ENCODE results near the gene TMPRSS9. TPM values are rescaled to one million over a fixed set of nuclear protein-coding genes. Genes with fewer than 3 reads are reported as not detected.

The TMPRSS9 gene
- total RNA-seq, 1 experiment from 2014 or later: not detected

DNA sequence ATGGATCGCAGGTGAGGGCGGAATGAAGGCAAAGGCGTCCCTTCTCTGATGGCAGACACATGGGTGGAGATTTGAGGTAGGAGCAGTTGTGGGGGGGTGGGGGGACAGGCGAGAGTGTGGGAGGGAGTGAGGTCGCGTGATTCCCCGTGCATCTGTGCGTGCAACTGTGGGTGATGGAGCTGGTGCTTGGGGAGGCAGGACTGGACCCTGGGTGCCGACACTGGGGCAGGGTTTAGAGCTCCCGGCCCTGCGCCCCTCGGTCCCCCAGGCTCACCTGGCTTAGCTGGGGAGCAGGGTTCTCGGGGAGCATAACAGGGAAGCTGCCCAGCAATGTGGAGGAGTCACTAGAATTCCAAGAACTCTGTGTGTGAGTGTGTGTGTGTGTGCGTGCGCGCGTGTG lies 3.4 kb downstream of the TMPRSS9 start:
- Mint-ChIP-seq H3K4me1 (ENCODE audit: low read depth, unreplicated experiment) (peaks cover 7% of the 10 kb centered on the region), H3K27ac (ENCODE audit: unreplicated experiment) (no peak overlapping the region), H3K4me3 (ENCODE audit: low read depth, unreplicated experiment) (no peak overlapping the region), H3K27me3 (ENCODE audit: unreplicated experiment) (peaks cover 15% of the 10 kb centered on the region), H3K9me3 (ENCODE audit: low read depth, unreplicated experiment) (no peaks in the 10 kb centered on the region), H3K36me3 (ENCODE audit: insufficient read depth, unreplicated experiment) (no peaks in the 10 kb centered on the region)
- BruUV-seq (replicated peaks): no TSS peak
- CTCF ChIA-PET: interaction anchor here (0.6 kb wide), 1 partner anchor 45 kb away, joined by 3 read pairs; no protein-coding TSS in a partner anchor
- intact Hi-C loops (cut with micrococcal nuclease; ENCODE audit: unreplicated experiment): no loop called here
- TF ChIP-seq, protein P1, sequence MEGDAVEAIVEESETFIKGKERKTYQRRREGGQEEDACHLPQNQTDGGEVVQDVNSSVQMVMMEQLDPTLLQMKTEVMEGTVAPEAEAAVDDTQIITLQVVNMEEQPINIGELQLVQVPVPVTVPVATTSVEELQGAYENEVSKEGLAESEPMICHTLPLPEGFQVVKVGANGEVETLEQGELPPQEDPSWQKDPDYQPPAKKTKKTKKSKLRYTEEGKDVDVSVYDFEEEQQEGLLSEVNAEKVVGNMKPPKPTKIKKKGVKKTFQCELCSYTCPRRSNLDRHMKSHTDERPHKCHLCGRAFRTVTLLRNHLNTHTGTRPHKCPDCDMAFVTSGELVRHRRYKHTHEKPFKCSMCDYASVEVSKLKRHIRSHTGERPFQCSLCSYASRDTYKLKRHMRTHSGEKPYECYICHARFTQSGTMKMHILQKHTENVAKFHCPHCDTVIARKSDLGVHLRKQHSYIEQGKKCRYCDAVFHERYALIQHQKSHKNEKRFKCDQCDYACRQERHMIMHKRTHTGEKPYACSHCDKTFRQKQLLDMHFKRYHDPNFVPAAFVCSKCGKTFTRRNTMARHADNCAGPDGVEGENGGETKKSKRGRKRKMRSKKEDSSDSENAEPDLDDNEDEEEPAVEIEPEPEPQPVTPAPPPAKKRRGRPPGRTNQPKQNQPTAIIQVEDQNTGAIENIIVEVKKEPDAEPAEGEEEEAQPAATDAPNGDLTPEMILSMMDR (IDR thresholded peaks at IDR 0.05; ENCODE audit: unreplicated experiment): no peak
- no peak for DNase-seq

DNA sequence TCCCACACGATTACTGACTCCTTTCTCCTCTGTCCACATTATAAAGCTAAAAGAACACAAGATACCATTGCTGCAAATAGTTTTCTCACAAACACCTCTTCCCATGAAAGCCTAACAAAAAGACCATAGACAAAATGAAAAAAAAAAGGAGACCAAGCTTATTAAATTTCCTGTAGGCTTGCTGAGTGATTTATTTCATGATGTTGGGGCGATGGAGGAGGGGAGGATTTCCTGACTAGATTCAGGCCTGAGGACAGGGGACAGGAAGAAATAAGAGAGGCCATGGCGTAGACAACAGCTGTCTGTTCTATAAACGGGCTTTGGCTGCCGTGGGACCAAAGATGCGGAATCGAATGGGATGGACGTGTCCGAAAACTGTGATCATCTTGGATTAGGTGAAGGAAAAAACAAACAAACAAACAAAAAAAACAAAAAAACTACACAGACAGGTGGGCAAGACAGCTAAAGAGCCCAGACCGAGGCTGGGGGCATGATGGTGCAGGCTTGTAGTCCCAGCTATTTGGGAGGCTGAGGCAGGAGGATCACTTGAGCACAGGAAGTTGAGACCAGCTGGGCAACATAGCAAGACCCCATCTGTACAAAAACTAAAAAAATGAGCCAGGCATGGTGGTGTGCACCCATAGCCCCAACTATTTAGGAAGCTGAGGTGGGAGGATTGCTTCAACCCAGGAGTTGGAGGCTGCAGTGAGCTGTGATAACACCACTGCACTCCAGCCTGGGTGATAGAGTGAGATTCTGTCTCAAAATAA lies 5.3 kb downstream of the TMPRSS9 start:
- no peaks in the 10 kb centered on the region for H3K36me3 Mint-ChIP-seq (ENCODE audit: insufficient read depth, unreplicated experiment)
- no peak overlapping the region for H3K27ac Mint-ChIP-seq (ENCODE audit: unreplicated experiment)
- no peak overlapping the region for H3K4me3 Mint-ChIP-seq (ENCODE audit: low read depth, unreplicated experiment)
- intact Hi-C loops (cut with micrococcal nuclease; ENCODE audit: unreplicated experiment): no loop called here
- peaks cover 4% of the 10 kb centered on the region for H3K4me1 Mint-ChIP-seq (ENCODE audit: low read depth, unreplicated experiment)
- CTCF ChIA-PET: interaction anchor here (0.6 to 0.7 kb wide), 2 partner anchors 141 to 1241 kb away, joined by 4 to 5 read pairs; no protein-coding TSS in a partner anchor
- H3K27me3 Mint-ChIP-seq (ENCODE audit: unreplicated experiment): peaks cover 15% of the 10 kb centered on the region
- no peak for DNase-seq
- no TSS peak for BruUV-seq (replicated peaks)
- no peaks in the 10 kb centered on the region for H3K9me3 Mint-ChIP-seq (ENCODE audit: low read depth, unreplicated experiment)
- TF ChIP-seq, protein P1 (IDR thresholded peaks at IDR 0.05; ENCODE audit: unreplicated experiment): no peak

DNA sequence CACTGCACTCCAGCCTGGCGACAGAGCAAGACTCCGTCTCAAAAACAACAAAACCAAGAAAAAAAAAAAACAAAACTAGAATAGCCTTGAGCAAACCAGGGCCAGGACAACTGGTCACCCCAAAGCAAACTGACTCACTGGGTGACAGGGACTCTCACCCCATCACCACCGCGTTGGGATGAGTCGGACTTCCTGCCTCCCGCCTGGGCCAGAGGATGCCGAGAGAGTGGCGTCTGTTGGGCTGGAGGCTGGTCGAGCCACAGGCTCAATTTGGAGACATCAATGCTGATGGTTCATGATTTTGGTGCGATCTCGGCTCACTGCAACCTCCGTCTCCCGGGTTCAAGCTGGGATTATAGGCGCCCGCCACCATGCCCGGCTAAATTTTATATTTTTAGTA lies 11.6 kb downstream of the TMPRSS9 start:
- no peak for DNase-seq
- Mint-ChIP-seq H3K27ac (ENCODE audit: unreplicated experiment) (no peak overlapping the region), H3K4me1 (ENCODE audit: low read depth, unreplicated experiment) (no peaks in the 10 kb centered on the region), H3K27me3 (ENCODE audit: unreplicated experiment) (peaks cover 13% of the 10 kb centered on the region), H3K4me3 (ENCODE audit: low read depth, unreplicated experiment) (no peak overlapping the region), H3K36me3 (ENCODE audit: insufficient read depth, unreplicated experiment) (no peaks in the 10 kb centered on the region), H3K9me3 (ENCODE audit: low read depth, unreplicated experiment) (no peaks in the 10 kb centered on the region)
- intact Hi-C loops (cut with micrococcal nuclease; ENCODE audit: unreplicated experiment): no loop called here
- CTCF ChIA-PET: no interaction called here
- BruUV-seq (replicated peaks): no TSS peak
- TF ChIP-seq, protein P1 (IDR thresholded peaks at IDR 0.05; ENCODE audit: unreplicated experiment): no peak

DNA sequence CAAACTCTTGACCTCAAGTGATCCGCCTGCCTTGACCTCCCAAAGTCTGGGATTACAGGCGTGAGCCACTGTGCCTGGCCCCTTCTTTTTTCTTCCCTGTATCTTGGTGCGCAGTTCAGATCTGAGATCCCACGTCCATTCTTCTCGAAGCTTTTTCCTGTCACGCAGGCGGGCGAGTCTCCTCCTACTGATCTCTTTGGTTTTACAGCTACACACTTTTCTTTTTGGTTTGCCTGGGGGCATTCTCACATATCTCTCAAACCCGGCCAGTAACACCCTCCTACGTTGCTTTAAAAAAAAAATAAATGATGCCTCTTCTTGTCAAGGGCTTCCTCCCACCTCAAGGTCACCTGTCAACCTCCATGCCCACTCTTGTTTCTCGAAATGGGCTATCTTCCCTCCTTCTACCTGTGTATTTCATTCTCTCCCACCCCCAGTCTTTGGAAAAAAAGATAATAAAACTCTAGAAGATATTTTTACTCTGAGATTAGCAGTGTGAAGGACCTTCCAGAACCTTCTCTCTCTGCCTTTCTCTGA lies 12.1 kb downstream of the TMPRSS9 start:
- no peak for DNase-seq
- intact Hi-C loops (cut with micrococcal nuclease; ENCODE audit: unreplicated experiment): no loop called here
- no peaks in the 10 kb centered on the region for H3K36me3 Mint-ChIP-seq (ENCODE audit: insufficient read depth, unreplicated experiment)
- H3K9me3 Mint-ChIP-seq (ENCODE audit: low read depth, unreplicated experiment): no peaks in the 10 kb centered on the region
- peaks cover 13% of the 10 kb centered on the region for H3K27me3 Mint-ChIP-seq (ENCODE audit: unreplicated experiment)
- CTCF ChIA-PET: interaction anchor here (0.6 kb wide), 1 partner anchor 506 kb away, joined by 8 read pairs; no protein-coding TSS in a partner anchor
- no peak overlapping the region for H3K27ac Mint-ChIP-seq (ENCODE audit: unreplicated experiment)
- no peaks in the 10 kb centered on the region for H3K4me1 Mint-ChIP-seq (ENCODE audit: low read depth, unreplicated experiment)
- TF ChIP-seq, protein P1 (IDR thresholded peaks at IDR 0.05; ENCODE audit: unreplicated experiment): no peak
- BruUV-seq (replicated peaks): no TSS peak
- H3K4me3 Mint-ChIP-seq (ENCODE audit: low read depth, unreplicated experiment): no peak overlapping the region
